ENCODE results near the gene STK24.

STK24 gene

DNA sequence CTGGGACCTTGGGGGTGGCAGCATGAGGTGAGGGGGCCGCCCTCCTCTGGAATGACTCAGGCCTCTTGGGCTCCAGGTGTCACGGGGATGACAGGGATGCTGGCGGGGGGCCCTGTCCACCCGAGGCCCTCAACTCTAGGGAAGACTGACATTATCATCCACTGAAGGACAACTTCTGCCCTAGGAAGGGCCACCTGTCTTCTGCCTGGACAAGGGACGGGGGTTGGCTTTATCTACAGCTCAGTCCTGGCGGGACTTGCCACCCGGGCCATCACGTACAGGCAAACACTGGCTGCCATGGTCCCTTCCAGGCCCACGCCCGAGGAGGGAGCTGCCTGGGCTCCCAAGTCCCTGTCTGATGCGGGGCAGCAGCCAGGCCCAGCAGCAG lies 130.7 kb downstream of the STK24 start:
- no peak for DNase-seq

- peak; percentile 62 for DNase-seq
Measured at GRCh38 chr13:98445340-98446233, 131.3 kb downstream of the STK24 start.

- DNase-seq = no peak
Measured at GRCh38 chr13:98444381-98444780, 132.5 kb downstream of the STK24 start.

- no peak for DNase-seq
Measured at GRCh38 chr13:98443800-98444325, 133.0 kb downstream of the STK24 start.

GRCh38 chr13:98443329-98443728 lies 133.6 kb downstream of the STK24 start:
- DNase-seq = no peak

GRCh38 chr13:98442391-98443230 lies 134.3 kb downstream of the STK24 start:
- no peak for DNase-seq

- no peak for DNase-seq
Measured at GRCh38 chr13:98441056-98441676, 135.7 kb downstream of the STK24 start.

DNA sequence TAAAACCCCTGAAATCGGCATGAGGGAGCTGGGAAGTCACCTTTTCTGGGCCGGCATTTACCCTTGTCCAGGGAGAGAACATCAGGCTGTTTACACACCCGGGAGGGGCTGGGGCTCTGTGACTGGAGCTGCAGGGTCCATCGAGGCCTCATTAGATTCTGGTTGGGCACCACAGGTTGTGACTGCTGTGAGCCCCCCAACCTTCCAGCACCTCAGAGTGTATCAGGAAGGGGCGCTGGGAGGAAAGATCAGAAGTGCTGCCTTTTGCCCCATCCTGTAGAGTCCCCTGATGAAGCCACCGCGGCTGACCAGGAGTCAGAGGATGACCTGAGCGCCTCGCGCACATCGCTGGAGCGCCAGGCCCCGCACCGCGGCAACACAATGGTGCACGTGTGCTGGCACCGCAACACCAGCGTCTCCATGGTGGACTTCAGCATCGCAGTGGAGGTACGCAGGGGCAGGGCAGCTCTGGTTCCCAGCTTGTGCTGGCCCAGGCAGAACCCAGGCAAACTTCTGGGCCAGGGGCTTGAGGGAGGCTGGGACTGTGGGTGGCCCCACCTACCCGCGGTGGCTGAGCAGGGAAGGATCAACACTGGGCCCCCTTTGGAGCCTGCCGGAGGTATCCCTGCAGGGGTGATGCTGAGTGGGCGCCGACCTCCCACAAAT lies 136.4 kb downstream of the STK24 start:
- no peak for DNase-seq

- no peak for DNase-seq
Measured at GRCh38 chr13:98439896-98440295, 137.0 kb downstream of the STK24 start.

- no peak for DNase-seq
Measured at GRCh38 chr13:98439126-98439828, 137.6 kb downstream of the STK24 start.

- DNase-seq = no peak
Measured at GRCh38 chr13:98438246-98439125, 138.4 kb downstream of the STK24 start.

- DNase-seq = no peak
Measured at GRCh38 chr13:98436233-98436910, 140.5 kb downstream of the STK24 start.

DNA sequence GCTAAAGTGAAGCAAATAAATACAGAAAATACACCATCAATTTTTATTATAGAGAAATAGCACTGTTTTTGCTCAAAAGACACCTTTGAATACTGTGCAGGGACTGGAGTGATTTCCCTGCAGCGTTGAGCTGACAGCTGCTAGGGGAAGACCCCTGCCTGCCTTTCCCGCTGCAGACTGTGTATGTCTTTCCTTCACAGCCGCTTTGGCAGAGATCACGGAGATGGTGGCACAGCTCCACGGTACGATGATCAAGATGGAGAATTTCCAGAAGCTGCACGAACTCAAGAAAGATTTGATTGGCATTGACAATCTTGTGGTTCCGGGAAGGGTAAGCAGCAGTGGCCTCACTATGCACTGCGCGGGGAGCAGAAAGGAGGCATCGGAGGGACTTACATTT lies 141.5 kb downstream of the STK24 start:
- DNase-seq = no peak

GRCh38 chr13:98434060-98434459 lies 142.8 kb downstream of the STK24 start:
- no peak for DNase-seq

- DNase-seq = no peak
Measured at GRCh38 chr13:98433654-98434053, 143.3 kb downstream of the STK24 start.

GRCh38 chr13:98432638-98433037 lies 144.3 kb downstream of the STK24 start:
- no peak for DNase-seq

DNA sequence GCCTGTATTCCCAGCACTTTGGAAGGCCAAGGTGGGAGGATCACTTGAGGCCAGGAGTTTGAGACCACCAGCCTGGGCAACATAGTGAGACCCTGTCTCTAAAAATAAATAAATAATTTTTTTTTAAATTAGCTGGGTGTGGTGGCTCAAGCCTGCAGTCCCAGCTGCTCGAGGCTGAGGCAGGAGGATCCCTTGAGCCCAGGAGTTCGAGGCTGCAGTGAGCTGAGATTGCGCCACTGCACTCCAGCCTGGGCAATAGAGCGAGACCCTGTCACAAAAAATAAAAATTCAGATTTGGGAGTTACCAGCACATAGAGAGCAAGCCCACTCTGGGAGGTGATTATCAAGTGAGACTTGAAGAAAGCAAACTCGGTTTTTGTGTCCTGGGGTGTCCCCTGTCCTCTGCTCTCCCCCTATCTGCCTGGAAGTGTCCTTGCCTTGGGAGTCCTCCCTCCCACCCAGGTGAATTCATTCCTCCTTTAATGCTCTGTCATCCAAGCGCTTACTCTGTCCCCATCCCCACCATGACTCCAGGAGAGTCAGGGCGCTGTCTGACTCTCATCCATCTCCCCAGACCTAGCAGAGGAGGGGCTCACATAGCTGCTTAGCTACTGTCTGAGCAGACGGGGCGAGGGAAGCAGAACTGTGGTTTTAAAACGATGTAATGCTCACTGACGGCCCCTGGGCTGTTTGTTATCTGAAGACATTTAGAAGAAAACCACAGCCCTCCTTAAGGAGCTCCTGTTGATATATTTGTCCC lies 146.8 kb downstream of the STK24 start:
- DNase-seq = no peak

GRCh38 chr13:98429531-98429930 lies 147.4 kb downstream of the STK24 start:
- no peak for DNase-seq

DNA sequence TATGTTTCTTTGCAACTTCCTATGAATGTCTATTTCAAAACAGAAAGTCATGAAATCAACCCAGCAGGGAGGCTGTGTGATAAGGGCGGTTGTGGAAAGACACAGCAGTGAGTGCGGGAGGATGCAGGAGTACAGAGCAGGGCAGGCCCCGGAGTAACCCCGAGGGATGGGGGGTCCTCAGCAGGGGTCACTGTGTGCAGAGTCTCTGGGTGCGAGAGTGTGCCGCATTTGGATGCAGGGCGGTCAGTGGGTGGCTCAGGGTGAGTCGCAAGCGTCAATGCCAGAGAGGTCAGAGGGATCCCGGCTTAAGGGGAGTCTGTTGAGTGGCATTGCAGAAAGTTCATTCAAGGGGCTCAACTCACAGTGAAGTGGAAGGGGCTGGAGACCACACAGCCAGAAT lies 147.8 kb downstream of the STK24 start:
- no peak for DNase-seq
